Fibroblast of the conjunctiva (primary cell): Measurements from ENCODE around the gene HMG20B.

ENCODE experiments used
- DNase-seq: peaks from one replicate; pipeline ENCODE4 v3.0.0-alpha.2; 2010; ENCODE audit warnings: low read depth

The HMG20B gene

DNA sequence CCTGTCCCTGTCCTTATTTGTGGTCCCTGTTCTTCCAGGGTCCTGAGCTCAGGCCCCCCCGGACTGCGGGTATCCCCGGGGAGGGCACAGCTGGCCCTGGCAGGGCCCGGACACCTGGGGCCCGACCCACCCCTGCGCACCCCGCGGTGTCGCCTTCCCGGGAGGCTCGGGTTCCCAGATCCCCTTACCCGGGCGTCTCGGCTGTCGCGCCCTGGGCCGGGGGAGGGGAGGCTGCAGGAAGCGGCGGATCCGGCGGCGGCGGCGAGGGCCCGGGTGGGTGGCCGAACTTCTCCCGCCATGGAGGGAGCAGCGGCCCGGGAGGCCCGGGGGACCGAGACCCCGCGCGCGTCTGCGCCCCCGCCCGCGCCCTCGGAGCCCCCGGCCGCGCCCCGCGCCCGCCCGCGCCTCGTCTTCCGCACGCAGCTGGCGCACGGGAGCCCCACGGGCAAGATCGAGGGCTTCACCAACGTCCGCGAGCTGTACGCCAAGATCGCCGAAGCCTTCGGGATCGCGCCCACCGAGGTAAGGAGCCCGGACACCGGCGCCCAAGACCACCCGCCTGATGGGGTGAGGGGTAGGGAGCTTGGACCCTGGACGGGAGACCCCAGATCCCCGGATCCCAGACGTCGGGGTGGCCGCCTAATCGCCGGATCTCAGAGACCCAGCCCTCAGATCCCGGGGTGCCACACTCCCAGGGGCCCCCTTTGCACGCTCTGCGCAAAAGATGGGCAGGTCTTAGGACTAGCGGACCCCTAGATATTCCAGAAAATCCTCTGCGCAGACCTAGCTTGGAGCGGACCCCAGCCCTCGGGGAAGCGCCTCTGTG, 12.8 kb downstream of the HMG20B start, which contains the start of gene GIPC3:
Gene GIPC3 (plus strand): TSS at position 178 of the 826 bp plus-strand sequence. CDS start 120 bp downstream, at position 298.
- no peak for DNase-seq

DNA sequence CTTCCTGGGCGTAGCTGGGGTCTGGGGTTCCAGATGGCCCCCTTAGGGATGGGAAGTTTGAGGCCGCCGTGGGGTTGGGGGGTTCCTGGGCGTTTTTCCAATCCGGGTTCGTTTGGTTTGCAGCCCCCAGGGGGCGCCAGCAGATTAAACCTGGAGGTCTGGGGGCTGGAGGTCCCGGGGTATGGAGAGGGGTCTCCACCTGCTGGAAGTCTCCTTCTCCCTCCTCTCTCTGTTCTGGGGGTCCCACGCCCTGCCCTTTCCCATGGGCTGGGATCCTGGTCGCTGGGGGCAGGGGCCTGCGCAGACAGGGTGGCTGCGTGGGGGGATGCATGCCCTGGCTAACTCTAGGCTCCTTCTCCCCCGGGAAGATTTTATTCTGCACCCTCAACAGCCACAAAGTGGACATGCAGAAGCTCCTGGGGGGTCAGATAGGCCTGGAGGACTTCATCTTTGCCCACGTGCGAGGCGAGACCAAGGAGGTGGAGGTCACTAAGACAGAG, 13.4 kb downstream of the HMG20B start:
- no peak for DNase-seq

DNA sequence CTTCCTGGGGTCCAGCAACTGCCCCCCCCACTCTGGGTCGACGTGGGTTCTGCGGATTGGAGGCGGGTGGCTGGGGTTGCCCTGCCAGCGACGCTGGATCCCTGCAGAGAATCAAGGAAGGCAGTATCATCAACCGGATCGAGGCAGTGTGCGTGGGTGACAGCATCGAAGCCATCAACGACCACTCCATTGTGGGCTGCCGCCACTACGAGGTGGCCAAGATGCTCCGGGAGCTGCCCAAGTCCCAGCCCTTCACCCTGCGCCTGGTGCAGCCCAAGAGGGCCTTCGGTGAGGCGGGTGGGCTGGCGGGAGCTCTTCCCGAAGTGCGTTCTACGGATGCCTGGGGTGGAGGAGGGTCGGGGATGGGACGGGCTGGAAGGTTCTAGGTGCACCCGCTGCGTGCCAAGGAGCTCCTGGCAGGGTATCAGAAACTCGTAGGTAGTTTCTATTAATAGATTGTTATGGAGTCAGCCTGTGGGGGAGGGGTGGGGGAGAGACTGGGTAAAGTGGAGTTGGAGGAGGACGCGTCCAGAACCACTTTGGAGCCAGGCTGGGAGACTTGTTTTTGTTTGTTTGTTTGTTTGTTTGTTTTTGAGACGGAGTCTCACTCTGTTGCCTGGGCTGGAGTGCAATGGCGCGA, 14.1 kb downstream of the HMG20B start:
- DNase-seq: no peak

- no peak for DNase-seq
These were observed 16.7 kb downstream of the HMG20B start for GRCh38 chr19:3589439-3589838.

DNA sequence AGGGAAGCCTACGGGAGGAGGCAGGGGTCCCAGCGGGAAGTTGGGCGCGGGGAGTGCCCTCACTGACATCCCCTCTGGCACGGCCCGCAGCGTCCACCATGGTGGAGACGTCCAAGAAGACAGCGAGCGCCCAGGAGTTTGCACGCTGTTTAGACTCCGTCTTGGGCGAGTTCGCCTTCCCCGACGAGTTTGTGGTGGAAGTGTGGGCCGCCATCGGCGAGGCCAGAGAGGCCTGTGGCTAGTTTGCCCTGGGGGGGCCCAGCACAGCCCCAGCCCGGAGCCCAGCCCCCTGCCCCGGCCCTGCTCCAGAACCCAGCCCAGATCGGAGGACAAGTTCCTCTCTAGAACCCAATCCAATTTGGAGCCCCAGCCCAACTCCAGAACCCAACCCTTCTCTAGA, 17.2 kb downstream of the HMG20B start:
- DNase-seq: no peak

- DNase-seq: no peak
These were observed 18.4 kb downstream of the HMG20B start for GRCh38 chr19:3590991-3591659.

- no peak for DNase-seq
These were observed 19.3 kb downstream of the HMG20B start for GRCh38 chr19:3591876-3592613.

GRCh38 chr19:3593156-3593555, 20.4 kb downstream of the HMG20B start:
- DNase-seq: no peak

DNA sequence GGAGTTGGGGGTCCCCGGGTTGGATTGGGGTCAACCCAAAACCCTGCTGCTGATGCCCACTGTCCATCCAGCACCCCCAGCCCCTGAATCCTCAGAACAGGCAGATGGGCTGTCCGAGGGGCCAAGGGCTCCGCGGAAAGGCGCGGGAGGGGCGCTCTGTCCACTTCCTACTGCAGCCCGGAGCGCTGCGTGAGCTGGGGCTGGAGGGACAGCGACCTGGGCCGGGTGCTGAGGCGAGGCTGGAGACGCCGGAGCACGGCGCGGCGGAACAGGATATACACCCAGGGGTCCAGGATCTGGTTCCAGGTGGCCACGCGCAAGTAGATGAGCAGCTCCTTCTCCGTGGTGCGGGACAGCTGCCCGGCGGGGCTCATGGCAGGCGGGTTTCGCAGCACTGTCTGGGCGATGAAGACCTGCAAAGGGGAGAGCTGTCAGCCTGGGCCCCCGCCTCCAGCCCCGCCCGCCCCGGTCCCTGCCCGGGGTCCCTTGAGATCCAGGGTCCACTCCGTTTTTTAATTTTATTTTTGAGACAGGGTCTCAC, 22.8 kb downstream of the HMG20B start:
- DNase-seq: no peak

DNA sequence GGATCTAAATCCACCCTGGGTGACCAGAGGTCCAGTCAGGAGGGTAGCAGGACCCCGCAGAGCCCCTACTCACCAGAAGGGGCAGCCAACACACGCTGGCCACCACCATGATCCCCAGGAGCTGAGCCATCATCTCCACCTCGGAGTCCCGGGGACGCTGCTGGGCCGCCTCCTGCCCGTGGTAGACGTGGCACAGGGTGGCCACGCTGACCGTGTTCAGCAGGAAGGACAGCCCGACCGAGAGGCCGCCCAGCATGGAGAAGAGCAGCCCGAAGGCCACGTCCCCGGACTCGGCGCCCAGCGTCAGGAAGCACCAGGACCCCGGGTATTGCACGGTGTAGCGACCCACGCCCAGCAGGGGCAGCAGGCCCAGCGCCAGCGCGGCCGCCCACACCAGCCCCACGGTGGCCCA, 27.0 kb downstream of the HMG20B start:
- no peak for DNase-seq

DNA sequence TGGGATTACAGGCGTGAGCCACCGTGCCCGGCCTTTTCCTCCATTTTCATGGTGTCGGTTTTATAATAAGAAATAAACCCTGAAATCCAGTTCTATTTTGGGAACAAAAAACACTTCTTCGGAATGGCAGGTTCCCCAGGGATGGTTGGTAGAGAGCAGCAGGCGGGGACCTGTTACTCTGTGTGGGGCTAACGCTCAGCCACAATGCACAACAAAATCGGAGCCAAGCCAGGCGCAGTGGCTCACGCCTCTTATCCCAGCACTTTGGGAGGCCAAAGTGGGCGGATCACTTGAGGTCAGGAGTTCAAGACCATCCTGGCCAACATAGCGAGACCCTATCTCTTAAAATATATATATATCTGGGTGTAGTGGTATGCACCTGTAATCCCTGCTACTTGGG, 28.3 kb downstream of the HMG20B start:
- no peak for DNase-seq

DNA sequence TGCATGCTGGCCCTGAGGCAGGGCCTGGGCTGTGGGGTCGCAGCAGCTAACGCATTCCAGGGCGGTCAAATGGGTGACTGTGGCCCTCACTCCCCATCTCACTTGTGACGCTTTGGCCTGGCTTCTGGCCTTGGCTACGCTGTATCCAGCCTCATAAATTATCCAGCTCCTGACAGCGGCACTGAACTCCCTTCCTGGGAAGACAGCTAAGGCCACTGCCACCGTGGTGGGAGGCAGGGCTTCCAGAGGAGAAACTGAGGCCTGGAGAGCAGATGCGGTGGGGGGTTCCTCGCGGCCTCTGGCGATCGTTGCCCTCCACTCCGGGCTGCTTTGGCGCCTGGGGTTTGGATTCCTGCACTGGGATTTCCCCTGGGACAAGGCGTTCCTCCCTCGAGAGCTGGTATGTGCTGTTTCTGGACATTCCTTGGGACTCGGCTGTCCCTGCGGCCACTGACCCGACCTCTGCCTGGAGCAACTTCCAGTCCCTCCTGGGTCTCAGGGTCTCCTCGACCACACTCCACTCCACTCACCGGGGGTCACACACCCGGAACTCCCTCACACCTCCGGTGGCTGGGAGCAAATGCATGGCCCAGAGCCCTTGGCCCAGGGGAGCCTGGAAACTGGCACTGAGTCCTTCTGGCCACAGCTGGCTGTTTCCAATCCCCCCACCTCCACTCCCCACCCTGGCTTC, 30.5 kb downstream of the HMG20B start:
- DNase-seq: no peak

DNA sequence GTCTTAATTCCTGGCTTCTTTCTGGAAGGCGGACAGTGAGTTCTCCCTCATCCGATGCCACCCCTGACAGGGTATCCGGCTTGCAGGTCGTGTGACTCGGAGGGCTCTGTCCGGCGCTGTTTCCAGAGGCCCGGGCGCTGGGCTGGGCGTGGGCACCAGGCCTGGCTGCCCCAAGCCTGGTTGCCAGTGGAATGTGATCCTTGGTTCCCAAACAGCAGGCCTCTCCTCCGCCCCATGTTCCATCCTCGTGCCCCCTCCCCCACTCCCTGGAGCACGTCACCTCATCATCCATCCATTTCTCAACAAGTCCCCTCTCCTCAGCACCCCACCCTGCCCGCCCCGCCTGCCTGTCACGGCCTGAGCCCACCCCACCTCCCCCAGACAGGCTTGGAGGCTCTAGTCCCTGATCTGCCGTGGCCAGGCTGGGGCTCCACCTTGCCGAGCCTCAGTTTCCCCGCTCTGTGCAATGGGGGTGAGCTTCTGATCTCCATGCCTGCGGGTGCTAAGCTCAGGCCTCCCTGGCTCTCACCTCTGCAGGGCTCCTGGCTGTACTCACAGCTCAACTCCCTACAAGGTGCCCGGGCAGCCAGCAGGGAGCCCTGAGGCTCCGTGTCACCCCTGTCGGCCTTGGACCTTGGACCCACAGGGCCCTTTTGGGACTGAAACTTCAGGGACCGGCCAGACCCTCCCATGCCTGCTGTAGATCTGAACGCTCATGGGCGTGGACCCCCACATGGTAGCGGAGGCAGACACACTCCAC, 31.7 kb downstream of the HMG20B start:
- no peak for DNase-seq

DNA sequence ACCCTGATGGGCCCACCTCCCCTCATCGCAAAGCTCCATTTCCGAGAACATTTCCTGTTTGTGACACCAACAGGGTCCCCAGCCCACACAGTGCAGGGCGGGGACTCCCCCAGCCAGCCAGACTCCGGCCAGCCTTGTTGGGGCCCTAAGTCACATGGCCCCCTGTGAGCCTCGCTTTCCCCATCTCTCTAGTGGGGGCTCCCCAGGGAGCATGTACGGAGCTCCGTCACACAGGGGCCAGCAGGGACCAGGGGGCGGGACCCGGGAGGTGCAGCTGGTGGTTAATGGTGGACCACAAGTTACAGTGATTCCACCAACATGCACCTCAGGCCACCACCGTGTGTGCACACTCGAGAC, 32.2 kb downstream of the HMG20B start:
- no peak for DNase-seq

- DNase-seq: no peak
These were observed 32.6 kb downstream of the HMG20B start for GRCh38 chr19:3605361-3605760.

GRCh38 chr19:3605770-3606169, 33.0 kb downstream of the HMG20B start:
- DNase-seq: no peak

DNA sequence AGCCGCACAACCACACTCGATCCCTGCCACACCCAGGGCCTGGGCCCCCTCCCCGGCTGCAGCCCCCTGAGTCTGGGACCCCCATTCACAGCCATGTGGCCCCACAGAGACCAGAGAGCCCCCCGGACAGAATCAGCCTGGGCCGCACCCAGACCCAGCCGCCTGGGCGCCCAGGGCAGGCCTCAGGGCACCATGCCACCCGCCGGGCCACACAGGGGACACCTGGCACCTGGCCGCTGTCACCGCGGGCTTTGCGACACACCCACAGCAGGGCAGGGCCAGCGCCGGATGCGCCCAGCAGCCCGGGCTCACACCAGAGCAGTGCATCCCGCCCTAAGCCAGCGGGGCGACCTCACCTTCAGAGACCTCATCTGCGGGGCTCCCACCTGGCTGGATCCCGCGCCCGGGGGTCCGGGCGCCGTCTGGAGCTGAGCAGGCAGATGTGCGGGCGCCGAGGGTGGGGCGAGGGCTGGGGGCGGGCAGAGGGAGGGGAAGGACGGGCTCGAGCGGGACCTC, 33.5 kb downstream of the HMG20B start:
- no peak for DNase-seq

- no peak for DNase-seq
These were observed 34.0 kb downstream of the HMG20B start, which contains the start of gene TBXA2R for GRCh38 chr19:3606690-3607289. TSS of gene TBXA2R (minus strand) at chr19:3606875. CDS start at chr19:3600634, 6,241 bp downstream.

- no peak for DNase-seq
These were observed 34.7 kb downstream of the HMG20B start for GRCh38 chr19:3607303-3608078.
